HG03439 (cell line): ENCODE data around the gene GRID1.

Source experiments
- ATAC-seq: cut with Tn5 transposase; IDR thresholded peaks from one replicate; pipeline ENCODE4 v1.9.1; 2021; ENCODE audit warnings: mild to moderate bottlenecking, moderate library complexity; ENCODE audit not compliant: unreplicated experiment

Gene GRID1

GRCh38 chr10:86295351-86295750, 71.2 kb downstream of the GRID1 start:
- no peak for ATAC-seq

GRCh38 chr10:86294346-86295265, 72.0 kb downstream of the GRID1 start:
- ATAC-seq = no peak

GRCh38 chr10:86293396-86293791, 73.2 kb downstream of the GRID1 start:
- no peak for ATAC-seq

GRCh38 chr10:86292462-86293395, 73.9 kb downstream of the GRID1 start:
- ATAC-seq = no peak

GRCh38 chr10:86291616-86292340, 74.8 kb downstream of the GRID1 start:
- no peak for ATAC-seq

GRCh38 chr10:86290933-86291615, 75.5 kb downstream of the GRID1 start:
- no peak for ATAC-seq

GRCh38 chr10:86289577-86289868, 77.1 kb downstream of the GRID1 start:
- no peak for ATAC-seq

- ATAC-seq = no peak
These were observed 77.7 kb downstream of the GRID1 start for GRCh38 chr10:86288695-86289576.

GRCh38 chr10:86287966-86288579, 78.5 kb downstream of the GRID1 start:
- no peak for ATAC-seq

GRCh38 chr10:86287110-86287793, 79.3 kb downstream of the GRID1 start:
- ATAC-seq = no peak

- ATAC-seq = no peak
These were observed 80.1 kb downstream of the GRID1 start for GRCh38 chr10:86286236-86287109.

GRCh38 chr10:86285136-86285790, 81.3 kb downstream of the GRID1 start:
- ATAC-seq = no peak

- no peak for ATAC-seq
These were observed 82.1 kb downstream of the GRID1 start for GRCh38 chr10:86284355-86285105.

GRCh38 chr10:86283466-86284287, 82.9 kb downstream of the GRID1 start:
- ATAC-seq = no peak

- no peak for ATAC-seq
These were observed 83.7 kb downstream of the GRID1 start for GRCh38 chr10:86282664-86283465.
